Colon (tissue), 2 donors: ENCODE results near the gene ZNF8.
"Not testable (repeated sequence)": the region's sequence is repeated elsewhere in the genome, so short reads cannot be mapped to it uniquely, and the experiment has no call there.

ENCODE experiments used
- FAIRE-seq: peaks from 2 replicates; lab custom pipeline; 2012; peaks lifted over from hg19 to GRCh38; lab: Jason Lieb, UNC
- donor health status: control.
- donor health status: control.

The ZNF8 gene

GRCh38 chr19:58296104-58296503, 17.3 kb downstream of the ZNF8 start:
- FAIRE-seq = no peak

GRCh38 chr19:58300620-58301019, 21.9 kb downstream of the ZNF8 start:
- FAIRE-seq = no peak

GRCh38 chr19:58304255-58304654, 25.5 kb downstream of the ZNF8 start:
- FAIRE-seq = no peak

GRCh38 chr19:58304748-58305064, 26.0 kb downstream of the ZNF8 start:
- FAIRE-seq = no peak

- no peak for FAIRE-seq
Observed at GRCh38 chr19:58305065-58305931, 26.5 kb downstream of the ZNF8 start, which contains the start of gene ERVK3-1. Gene ERVK3-1, plus strand, starts transcription at chr19:58305377. Its CDS starts 6,792 bp downstream, at chr19:58312169.

GRCh38 chr19:58305932-58306323, 27.2 kb downstream of the ZNF8 start:
- no peak for FAIRE-seq

- no peak for FAIRE-seq
Observed at GRCh38 chr19:58307736-58308135, 29.0 kb downstream of the ZNF8 start.

- not testable (repeated sequence) for FAIRE-seq
Observed at GRCh38 chr19:58310685-58311084, 31.9 kb downstream of the ZNF8 start.

- no peak for FAIRE-seq
Observed at GRCh38 chr19:58311345-58311865, 32.6 kb downstream of the ZNF8 start.

- no peak for FAIRE-seq
Observed at GRCh38 chr19:58315580-58315979, 36.8 kb downstream of the ZNF8 start.

- FAIRE-seq = no peak
Observed at GRCh38 chr19:58317476-58318072, 38.8 kb downstream of the ZNF8 start.

GRCh38 chr19:58318297-58318696, 39.5 kb downstream of the ZNF8 start:
- FAIRE-seq = no peak

- FAIRE-seq = no peak
Observed at GRCh38 chr19:58319241-58319640, 40.5 kb downstream of the ZNF8 start.

GRCh38 chr19:58325311-58326022, 46.7 kb downstream of the ZNF8 start:
- no peak for FAIRE-seq

GRCh38 chr19:58326501-58326913, 47.8 kb downstream of the ZNF8 start:
- FAIRE-seq = no peak

- no peak for FAIRE-seq
Observed at GRCh38 chr19:58326914-58327726, 48.4 kb downstream of the ZNF8 start, which contains the start of gene ZSCAN22. Gene ZSCAN22, plus strand, starts transcription at chr19:58326994. Its CDS starts 7,809 bp downstream, at chr19:58334803.

- no peak for FAIRE-seq
Observed at GRCh38 chr19:58328999-58329398, 50.2 kb downstream of the ZNF8 start.

- FAIRE-seq = no peak
Observed at GRCh38 chr19:58330458-58330857, 51.7 kb downstream of the ZNF8 start.

GRCh38 chr19:58332697-58333096, 53.9 kb downstream of the ZNF8 start:
- FAIRE-seq = no peak

GRCh38 chr19:58334691-58335249, 56.0 kb downstream of the ZNF8 start:
- no peak for FAIRE-seq

- no peak for FAIRE-seq
Observed at GRCh38 chr19:58335630-58336029, 56.9 kb downstream of the ZNF8 start.
